ENCODE results near the gene LTBP2.

DNA sequence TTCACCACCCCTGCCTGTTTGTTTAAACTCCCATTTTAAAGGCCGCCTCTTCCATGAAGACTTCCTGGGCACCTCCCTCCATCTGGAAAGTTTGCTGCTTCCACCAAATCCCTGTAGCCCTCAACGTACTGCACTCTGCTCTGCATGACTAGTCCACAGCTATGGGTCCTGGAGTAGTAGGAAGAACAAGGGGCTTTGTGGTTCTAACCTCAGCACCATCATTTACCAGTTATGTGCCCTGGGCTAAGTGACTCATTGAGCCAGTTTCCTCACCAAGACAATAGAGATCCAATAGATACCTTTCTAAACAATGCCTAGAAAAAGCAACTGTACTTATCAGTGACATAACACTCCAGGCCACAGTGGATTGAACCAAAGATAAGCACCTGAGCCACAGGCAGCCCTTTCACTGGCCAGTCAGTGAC is 8.5 kb upstream of the LTBP2 start:
- TF ChIP-seq POLR2AphosphoS5 (IDR thresholded peaks at IDR 0.05) (no peak), EZH2 (IDR thresholded peaks at IDR 0.05; ENCODE audit: borderline replicate concordance, insufficient read depth, low read length, poor library complexity, severe bottlenecking) (no peak), TAF1 (IDR thresholded peaks at IDR 0.05; ENCODE audit: low read depth) (no peak), SMC3 (conservative IDR thresholded peaks at IDR 0.05; ENCODE audit: poor library complexity) (no peak), EP300 (conservative IDR thresholded peaks at IDR 0.05; ENCODE audit: poor library complexity, severe bottlenecking) (no peak)
- TF ChIP-seq, protein P1, sequence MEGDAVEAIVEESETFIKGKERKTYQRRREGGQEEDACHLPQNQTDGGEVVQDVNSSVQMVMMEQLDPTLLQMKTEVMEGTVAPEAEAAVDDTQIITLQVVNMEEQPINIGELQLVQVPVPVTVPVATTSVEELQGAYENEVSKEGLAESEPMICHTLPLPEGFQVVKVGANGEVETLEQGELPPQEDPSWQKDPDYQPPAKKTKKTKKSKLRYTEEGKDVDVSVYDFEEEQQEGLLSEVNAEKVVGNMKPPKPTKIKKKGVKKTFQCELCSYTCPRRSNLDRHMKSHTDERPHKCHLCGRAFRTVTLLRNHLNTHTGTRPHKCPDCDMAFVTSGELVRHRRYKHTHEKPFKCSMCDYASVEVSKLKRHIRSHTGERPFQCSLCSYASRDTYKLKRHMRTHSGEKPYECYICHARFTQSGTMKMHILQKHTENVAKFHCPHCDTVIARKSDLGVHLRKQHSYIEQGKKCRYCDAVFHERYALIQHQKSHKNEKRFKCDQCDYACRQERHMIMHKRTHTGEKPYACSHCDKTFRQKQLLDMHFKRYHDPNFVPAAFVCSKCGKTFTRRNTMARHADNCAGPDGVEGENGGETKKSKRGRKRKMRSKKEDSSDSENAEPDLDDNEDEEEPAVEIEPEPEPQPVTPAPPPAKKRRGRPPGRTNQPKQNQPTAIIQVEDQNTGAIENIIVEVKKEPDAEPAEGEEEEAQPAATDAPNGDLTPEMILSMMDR (IDR thresholded peaks at IDR 0.05; ENCODE audit: poor library complexity, severe bottlenecking) = no peak
- TF ChIP-seq, protein P2, sequence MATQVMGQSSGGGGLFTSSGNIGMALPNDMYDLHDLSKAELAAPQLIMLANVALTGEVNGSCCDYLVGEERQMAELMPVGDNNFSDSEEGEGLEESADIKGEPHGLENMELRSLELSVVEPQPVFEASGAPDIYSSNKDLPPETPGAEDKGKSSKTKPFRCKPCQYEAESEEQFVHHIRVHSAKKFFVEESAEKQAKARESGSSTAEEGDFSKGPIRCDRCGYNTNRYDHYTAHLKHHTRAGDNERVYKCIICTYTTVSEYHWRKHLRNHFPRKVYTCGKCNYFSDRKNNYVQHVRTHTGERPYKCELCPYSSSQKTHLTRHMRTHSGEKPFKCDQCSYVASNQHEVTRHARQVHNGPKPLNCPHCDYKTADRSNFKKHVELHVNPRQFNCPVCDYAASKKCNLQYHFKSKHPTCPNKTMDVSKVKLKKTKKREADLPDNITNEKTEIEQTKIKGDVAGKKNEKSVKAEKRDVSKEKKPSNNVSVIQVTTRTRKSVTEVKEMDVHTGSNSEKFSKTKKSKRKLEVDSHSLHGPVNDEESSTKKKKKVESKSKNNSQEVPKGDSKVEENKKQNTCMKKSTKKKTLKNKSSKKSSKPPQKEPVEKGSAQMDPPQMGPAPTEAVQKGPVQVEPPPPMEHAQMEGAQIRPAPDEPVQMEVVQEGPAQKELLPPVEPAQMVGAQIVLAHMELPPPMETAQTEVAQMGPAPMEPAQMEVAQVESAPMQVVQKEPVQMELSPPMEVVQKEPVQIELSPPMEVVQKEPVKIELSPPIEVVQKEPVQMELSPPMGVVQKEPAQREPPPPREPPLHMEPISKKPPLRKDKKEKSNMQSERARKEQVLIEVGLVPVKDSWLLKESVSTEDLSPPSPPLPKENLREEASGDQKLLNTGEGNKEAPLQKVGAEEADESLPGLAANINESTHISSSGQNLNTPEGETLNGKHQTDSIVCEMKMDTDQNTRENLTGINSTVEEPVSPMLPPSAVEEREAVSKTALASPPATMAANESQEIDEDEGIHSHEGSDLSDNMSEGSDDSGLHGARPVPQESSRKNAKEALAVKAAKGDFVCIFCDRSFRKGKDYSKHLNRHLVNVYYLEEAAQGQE (IDR thresholded peaks at IDR 0.05; ENCODE audit: borderline replicate concordance) = no peak

Measured in neural cell (in vitro differentiated cells).